Activated effector memory CD4-positive, alpha-beta T cell treated with anti-CD3 and anti-CD28 coated beads, Interleukin-2, amount 50 U/mL, for 16 hours (primary cell): ENCODE data around the gene KBTBD13.

Experiments
- DNase-seq: peaks from one replicate; pipeline ENCODE4 v3.0.0-alpha.2; 2020

KBTBD13 gene

DNA sequence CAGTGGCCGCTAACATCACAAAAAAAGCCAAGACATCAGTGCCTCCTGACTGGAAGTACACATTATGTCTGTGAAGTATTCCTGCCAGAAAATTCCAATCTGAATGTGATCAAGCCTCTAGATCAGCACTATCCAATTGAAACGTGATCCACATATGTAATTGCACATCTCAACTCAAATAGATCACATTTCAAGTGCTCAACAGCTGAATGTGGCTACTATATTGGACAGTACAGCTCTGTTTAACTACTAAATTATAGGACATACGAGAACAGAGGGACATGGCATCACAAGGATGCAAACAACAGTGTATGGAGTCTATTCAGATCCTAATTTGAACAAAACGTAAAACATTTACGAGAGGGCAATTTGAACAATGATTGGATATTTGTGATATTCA is 39.0 kb downstream of the KBTBD13 start:
- no peak for DNase-seq
